Measurements from ENCODE around the gene FASTK. TPM values are rescaled to one million over a fixed set of nuclear protein-coding genes. Genes with fewer than 3 reads are reported as not detected.

Gene FASTK
- total and polyA plus RNA-seq, 2 of the 4 experiments (the other 2 are of a cell fraction): 53.8 to 115 TPM

DNA sequence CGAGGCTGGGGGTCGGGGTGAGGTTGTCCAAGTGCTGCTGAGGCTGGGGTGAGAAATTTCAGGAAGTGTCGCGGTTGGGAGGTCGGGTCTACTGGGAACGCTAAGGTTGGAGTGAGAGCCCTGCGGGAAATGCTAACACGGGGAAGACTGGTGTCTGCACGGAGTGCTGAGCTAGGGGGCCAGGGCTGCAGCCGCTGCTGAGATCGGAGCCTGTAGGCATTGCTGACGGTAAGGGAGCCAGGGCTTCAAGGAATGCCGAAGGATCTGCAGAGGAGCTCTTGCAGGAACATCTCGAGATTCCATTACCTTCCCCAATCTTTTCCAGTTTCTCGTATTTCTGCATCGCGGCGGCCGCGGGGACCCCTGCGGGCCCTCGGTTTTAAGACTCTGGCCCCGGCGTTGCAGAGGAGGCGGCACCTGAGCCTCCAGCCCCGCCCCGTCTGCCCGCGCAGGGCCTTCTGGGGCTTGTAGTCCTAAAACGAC, 23.1 kb downstream of the FASTK start, which contains the start of gene CDK5:
Gene CDK5 (minus strand): TSS at position 392 of the 483 bp plus-strand sequence. CDS start 49 bp downstream, at position 343.
- Histone ChIP-seq H3K9me1 (ENCODE audit: insufficient read depth, low read length) (peaks cover 12% of the 10 kb centered on the region; the same call in 1 of the 2 replicates), H4K20me1 (ENCODE audit: insufficient read depth, low read length) (peaks cover 13% of the 10 kb centered on the region), H2AK9ac (replicated peaks; ENCODE audit: low read depth, low read length, poor library complexity) (peak within 1 kb of the TSS; percentile 95), H3K4me1 (ENCODE audit: control insufficient read depth, insufficient read depth, low read length) (peaks cover 36% of the 10 kb centered on the region), H4K5ac (ENCODE audit: low read depth, low read length) (peak within 1 kb of the TSS; percentile 80), H3K79me1 (ENCODE audit: low read depth in 1 of 2, low read length in 2 of 2) (peaks cover 19 to 52% of the 10 kb centered on the region in 2 experiments), H2AFZ (replicated peaks; ENCODE audit: low read length, poor library complexity) (peak within 1 kb of the TSS; percentile 92), H3K9ac (ENCODE audit: low read depth, low read length) (peak within 1 kb of the TSS; percentile 88), H3K4me3 (ENCODE audit: insufficient read depth, low read depth, low read length) (peak within 1 kb of the TSS; percentile 67), H3K18ac (ENCODE audit: low read depth, low read length) (peak within 1 kb of the TSS; percentile 52), H3K9me3 (ENCODE audit: control insufficient read depth, insufficient read depth, low read length) (no peaks in the 10 kb centered on the region), H2BK20ac (ENCODE audit: low read depth, low read length) (peak within 1 kb of the TSS; percentile 18), H4K8ac (ENCODE audit: low read depth in 2 of 2, low read length in 2 of 2) (peak within 1 kb of the TSS; percentile 94 to 100), H3K27ac (ENCODE audit: insufficient read depth, low read length) (peak within 1 kb of the TSS; percentile 91), H3K23ac (ENCODE audit: low read depth, low read length) (peak within 1 kb of the TSS; percentile 91), H3K56ac (ENCODE audit: extremely low read depth, insufficient read depth, low read length) (peak within 1 kb of the TSS; percentile 95), H3K27me3 (ENCODE audit: control insufficient read depth, insufficient read depth, low read length) (no peaks in the 10 kb centered on the region), H2BK120ac (ENCODE audit: low read depth, low read length) (peak within 1 kb of the TSS; percentile 84), H2BK5ac (ENCODE audit: low read depth, low read length, poor library complexity, severe bottlenecking) (peak within 1 kb of the TSS; percentile 94), H3K14ac (replicated peaks; ENCODE audit: low read depth, low read length) (peak within 1 kb of the TSS; percentile 97), H4K91ac (ENCODE audit: insufficient read depth, low read depth, low read length) (peak within 1 kb of the TSS; percentile 98), H3K4ac (ENCODE audit: low read depth, low read length) (peak within 1 kb of the TSS; percentile 97), H2AK5ac (ENCODE audit: low read depth, low read length) (peak within 1 kb of the TSS; percentile 95), H3K4me2 (ENCODE audit: low read depth, low read length) (peak within 1 kb of the TSS; percentile 81), H2BK15ac (ENCODE audit: low read depth, low read length) (peak within 1 kb of the TSS; percentile 69; the same call in 2 of the 3 replicates), H3K36me3 (ENCODE audit: control insufficient read depth, insufficient read depth, low read length) (no peaks in the 10 kb centered on the region)
- DNase-seq (no peak), ATAC-seq (ENCODE audit: low read depth) (peak; percentile 8)
- TF ChIP-seq CEBPB (IDR thresholded peaks at IDR 0.05; ENCODE audit: low read depth, low read length) (no peak), CTCF (conservative IDR thresholded peaks at IDR 0.05; ENCODE audit: low read depth, low read length) (no peak), MAZ (IDR thresholded peaks at IDR 0.05; ENCODE audit: borderline replicate concordance, low read depth, low read length) (peak; percentile 83; the same call in 1 of the 2 replicates)
- dilution Hi-C loops (cut with HindIII; ENCODE audit: low sequenced_read_pairs, unreplicated experiment) (no loop called here), intact Hi-C loops (cut with micrococcal nuclease) (no loop called here), in situ Hi-C loops (cut with MboI; ENCODE audit: low sequenced_read_pairs) (no loop called here)
- ChIA-PET CTCF (interaction anchor here (0.8 kb wide), 1 partner anchor 1770 kb away, joined by 3 read pairs; no protein-coding TSS in a partner anchor), POLR2A (ENCODE audit: unreplicated experiment) (no interaction called here)
- 0% methylated on average over 16 of the region's 30 CpGs; no CpG with 5 or more reads in 1 of the 2 experiments for WGBS, 2 experiments (ENCODE audit: extremely low coverage in 2 of 2, insufficient read length in 1 of 2)
- no TSS peak for BruUV-seq (replicated peaks)
